ENCODE measurements around the gene PIP5K1C.

DNA sequence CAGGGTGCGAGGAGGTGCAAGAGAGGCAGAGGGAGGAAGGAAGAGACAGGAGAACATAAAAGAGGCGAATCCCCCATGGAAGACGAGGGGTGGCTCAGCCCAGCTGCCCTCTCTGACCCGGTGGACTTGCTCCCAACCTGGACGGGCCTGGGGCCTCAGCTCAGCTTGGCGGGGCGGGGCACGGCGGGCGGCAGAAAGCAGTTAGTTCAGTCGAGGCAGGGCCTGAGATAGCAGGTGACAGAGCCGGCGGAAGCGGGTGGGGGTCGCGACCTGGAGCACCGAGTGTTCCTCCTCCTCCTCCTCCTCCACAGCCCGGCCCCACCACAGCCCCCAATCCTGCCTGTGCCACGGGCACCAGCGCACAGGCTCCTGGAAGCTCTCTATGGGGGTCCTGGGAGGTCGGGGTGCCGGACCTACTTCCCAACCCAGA lies 66.7 kb downstream of the PIP5K1C start:
- TF ChIP-seq, protein P1, sequence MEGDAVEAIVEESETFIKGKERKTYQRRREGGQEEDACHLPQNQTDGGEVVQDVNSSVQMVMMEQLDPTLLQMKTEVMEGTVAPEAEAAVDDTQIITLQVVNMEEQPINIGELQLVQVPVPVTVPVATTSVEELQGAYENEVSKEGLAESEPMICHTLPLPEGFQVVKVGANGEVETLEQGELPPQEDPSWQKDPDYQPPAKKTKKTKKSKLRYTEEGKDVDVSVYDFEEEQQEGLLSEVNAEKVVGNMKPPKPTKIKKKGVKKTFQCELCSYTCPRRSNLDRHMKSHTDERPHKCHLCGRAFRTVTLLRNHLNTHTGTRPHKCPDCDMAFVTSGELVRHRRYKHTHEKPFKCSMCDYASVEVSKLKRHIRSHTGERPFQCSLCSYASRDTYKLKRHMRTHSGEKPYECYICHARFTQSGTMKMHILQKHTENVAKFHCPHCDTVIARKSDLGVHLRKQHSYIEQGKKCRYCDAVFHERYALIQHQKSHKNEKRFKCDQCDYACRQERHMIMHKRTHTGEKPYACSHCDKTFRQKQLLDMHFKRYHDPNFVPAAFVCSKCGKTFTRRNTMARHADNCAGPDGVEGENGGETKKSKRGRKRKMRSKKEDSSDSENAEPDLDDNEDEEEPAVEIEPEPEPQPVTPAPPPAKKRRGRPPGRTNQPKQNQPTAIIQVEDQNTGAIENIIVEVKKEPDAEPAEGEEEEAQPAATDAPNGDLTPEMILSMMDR (IDR thresholded peaks at IDR 0.05; ENCODE audit: insufficient read depth, low read depth, low read length): no peak
- TF ChIP-seq EZH2 (IDR thresholded peaks at IDR 0.05; ENCODE audit: insufficient read depth, low read length): no peak

All from astrocyte (in vitro differentiated cells and primary cell).